NCI-H748 (cell line): ENCODE data around the gene SMPD2.

Source experiments
- DNase-seq: peaks from one replicate; lab custom pipeline; 2025; ENCODE audit not compliant: unreplicated experiment; lab: John Stamatoyannopoulos, UW

The SMPD2 gene

DNA sequence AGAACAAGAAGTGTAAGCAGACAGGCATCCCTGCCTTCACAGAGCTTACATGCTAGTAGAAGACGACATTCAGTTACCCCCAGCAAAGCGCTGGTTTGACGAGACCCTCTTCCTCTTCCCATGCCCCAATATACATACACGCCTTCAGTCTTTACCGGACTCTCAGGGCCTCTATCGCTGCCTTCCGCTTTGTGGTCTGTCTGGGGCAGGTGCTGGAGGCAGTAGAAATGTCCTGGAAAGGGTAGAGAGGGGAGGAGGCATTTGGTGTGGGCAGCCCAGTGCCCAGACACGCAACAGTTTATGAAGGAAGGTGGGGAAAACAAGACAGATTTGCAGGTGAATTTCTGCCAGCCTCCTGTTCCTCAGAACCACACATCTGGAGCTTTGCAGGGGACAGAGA is 6.0 kb downstream of the SMPD2 start:
- DNase-seq, result no peak

DNA sequence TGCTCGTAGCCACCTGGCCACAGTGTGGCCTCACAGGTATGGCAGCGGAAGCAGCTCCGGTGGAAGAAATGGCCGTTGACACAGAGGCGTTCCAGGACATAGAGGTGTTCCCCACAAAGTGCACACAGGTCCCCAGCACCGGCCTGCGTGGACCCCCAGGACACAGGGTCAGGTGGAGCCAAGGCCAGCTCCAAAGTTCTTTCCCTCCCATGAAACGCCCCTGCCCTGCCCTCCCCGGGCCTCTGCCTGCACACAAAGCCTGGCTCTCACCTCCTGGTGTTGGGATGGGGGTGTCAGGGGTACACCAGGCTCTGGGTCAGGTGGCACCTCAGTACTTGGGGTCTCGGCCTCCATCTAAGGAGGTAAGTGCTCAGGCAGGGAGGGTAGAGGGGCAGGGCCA is 6.6 kb downstream of the SMPD2 start:
- no peak for DNase-seq

DNA sequence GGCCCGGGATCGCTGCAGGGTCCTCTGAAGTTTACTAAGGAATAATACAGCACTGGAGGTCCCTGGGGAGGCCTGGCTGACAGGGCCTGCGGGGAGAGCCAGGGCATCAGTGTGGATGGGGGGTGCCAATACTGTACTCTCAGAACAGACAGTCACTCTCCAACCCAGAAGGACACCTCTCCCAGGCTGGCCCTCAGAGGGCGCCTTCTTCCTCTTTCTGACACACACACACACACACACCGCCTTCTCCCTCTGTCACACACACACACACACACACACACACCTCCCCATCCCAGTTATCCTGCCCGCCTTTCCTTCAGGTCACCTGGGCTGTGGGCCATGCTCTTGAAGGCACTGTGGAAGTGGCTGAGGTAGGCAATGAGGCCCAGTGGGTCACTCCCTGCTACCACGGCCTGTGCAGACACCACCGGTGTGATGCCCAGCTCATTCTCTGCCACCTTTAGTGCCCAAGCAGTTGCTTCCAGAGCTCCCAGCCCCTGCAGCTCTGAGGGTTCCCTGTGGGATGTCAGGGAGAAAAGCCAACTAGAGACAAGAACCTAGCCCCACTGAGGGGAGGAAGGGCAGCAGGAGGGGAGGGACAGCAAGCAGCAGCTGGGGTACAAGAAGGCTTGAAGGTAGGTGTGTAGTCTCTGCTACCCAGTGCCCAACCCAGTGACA is 7.5 kb downstream of the SMPD2 start:
- no peak for DNase-seq

DNA sequence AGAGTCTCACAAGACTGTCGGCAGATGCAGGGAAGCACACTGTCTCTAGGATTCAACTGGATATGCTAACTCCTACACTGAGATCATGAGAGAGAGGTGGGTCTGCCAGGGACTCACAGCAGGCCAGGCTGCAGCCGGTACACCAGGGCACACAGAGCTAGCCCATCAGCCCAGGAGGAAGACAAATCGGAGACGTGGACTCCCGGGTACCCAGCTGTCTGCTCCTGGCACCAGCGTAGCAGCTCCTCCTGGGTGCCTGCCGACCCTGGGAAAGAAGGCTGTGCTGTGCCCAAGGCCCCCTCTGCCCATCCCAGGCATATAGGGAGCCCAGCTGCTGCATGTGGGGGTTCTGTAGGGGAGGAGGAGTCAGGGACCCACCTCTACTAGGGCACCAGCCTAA is 8.1 kb downstream of the SMPD2 start:
- no peak for DNase-seq

DNA sequence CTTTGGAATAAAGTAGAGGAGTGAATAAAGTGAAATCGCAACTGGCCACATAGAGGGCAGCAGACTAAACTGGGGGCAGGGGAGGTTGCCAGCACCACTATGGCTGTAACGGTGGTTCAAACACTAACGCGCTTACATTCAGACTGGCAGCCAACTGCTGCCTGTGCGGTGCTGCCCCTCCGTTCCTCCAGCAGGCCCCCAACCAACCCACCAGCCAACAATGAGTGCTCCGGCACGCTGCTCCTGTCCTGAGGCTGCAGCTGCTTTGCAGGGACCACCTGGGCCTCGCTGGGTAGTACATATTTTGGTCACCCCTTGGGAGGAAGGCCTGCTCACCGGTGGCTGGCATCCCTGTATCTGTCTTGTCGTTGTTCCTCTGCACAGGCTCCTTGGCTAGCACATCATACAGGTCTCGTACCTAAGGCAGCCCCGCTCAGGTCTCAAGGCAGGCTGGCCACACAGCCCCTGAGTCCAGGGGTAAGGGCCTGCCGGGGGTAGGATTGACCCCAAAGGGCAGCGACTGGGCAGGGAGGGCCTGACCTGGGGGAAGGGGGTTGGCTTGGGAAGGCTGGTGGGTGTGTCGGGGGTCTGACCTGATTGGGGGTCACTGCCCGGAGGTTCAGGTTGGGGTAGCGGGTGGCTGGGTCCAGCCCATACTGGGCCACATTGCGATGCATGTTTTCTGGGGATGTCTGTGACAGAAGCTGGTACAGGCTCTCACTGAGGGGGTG is 8.7 kb downstream of the SMPD2 start:
- no peak for DNase-seq

DNA sequence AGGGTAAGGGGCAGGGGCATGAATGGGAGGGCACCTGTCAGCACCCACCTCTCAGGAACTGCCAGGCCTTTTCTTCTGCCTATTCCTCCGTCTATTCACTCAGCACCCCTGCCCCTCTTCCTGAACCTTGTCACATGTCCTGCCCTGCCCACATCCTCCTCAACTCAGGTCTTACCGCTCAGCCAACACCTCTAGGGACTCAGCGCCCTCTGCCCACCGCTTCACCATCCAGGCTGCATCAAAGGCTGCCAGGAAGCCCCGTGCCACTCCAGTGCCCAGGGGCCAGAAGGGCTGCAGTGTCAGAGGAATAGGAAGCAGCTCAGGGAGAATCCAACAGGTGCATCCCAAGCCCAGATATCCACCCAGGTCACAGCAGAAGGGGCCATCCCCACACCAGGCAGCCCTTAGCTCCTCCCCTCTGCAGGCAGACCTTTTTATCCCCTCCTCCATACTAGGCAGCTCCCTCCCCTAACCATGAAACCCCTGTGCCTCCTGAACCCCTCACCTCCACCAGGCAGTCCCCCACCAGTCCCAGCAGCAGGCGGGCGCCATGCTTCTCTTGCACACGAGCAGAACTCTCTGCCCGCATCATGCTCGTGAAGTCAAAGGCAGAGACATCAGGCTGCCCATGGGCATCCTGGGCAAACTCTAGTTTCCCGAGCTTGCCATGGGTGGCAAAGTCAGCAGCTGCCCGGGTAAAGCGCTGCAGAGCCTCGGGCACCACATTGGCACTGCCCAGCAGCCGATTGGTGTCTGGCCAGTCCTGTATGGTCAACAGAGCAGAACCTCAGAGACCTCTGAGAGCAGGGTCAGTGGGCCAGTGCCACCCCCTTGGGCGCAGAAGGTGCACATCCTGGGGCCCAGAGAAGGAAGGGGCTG is 9.5 kb downstream of the SMPD2 start:
- DNase-seq, result no peak

DNA sequence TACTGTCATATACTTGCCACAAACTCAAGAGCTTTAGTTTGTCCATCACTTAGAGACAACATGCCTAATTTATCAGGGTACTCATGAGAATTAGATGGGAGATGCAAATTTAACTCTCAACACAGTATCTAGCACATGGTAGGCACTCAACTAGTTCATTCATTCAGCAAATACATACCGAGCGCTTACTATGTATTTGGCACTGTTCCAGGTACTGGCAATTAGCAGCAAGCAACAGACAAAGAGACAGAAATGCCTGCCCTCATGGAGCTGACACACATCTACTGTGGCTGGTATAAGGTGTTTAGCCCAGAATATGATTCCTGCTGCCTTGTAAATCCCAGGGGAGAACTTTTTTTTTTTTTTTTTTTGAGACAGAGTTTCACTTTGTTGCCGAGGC is 10.3 kb downstream of the SMPD2 start:
- no peak for DNase-seq

DNA sequence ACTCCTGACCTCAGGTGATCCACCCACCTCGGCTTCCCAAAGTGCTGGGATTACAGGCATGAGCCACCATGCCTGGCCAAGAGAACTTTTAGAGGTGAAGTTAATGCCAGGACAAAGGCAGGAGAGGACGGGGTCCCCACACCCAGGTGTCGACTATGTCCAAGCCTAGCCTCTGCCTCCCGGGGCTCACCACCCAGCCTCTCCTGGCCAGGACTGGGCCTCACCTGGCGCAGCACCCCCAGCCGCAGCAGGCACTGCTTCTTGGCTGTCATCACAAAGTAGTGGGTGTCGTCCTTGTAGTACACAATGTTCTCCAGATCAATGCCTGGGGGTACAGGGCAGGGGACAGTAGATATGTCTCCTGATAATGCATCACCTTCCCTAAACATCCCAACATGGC is 10.9 kb downstream of the SMPD2 start:
- no peak for DNase-seq

DNA sequence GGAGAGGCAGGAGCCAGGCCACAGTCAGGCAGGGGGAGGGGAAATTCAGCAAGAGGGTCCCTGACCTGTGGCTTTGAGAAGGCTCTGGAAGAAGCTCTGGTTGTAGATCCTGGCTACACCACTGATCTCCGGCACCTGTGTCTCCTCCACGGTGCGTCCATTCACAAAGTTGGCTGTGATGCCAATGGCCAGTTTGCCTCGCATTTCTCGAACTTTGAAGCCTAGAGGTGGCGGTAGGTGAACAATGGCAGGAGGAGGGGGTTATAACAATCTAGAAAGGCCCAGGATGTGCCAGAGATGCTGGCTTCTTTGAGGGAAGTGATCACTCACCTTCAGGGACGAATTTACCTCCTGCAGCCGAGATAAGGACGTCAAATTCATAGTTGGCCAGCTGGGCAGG is 11.7 kb downstream of the SMPD2 start:
- no peak for DNase-seq

DNA sequence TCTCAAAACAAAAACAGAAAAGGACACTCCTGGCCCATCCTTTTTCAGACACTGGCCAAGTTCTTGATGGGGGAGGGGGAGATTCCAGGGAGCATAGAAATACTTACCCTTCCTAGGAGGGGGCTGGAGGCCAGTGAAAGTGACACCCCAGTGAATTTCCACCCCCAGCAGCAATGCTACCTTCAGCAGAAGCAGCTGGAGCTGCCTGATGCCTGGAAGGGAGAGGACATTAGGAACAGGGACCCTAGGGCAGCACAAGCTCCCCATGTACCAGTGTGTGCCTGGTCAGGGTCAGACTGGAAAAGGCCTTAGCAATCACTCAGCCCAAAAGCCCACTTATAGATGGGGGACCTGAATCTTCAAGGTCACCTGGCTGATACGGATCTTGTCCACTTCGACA is 12.6 kb downstream of the SMPD2 start:
- DNase-seq, result no peak

DNA sequence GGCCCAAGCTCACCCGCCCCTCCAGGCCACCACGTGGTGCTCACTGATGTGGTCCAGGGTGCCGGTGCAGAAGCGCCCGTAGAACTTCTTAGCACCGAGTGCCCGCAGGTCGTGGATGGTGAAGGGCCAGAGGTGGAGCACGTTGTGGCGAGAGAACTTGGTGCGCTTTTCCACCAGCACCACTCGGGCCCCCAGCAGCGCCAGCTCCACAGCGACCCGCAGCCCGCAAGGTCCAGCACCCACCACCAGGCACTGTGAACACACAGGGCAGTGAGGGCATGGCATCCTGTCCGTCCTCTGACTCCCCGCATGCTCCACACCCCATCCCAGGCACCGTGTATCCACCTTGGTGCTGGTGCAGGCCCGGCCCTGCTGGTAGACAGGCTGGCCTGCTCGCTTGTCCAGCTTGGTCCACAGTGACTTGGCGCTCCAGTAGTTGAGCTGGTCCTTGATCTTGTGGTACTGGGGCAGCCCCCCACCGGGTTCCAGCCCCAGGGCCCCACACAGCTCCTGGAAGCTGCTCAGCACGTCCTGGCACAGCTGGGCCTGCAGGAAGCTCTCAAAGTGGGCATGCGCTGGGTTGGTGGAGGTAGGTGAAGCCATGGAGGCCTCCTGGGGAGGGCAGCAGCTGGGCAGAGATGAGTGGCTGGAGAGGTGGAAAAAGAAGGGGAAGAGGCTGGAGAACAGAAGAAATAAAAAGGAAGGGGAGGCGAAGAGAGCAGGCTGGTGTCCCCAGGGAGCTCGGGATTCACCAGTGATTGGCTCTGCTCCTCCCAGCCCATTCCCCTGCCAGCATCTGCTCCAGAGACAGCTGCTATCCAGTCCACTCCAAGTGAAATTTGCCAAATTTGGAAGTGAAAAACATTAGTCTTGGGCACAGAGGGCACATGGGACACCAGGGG is 13.3 kb downstream of the SMPD2 start:
- no peak for DNase-seq

DNA sequence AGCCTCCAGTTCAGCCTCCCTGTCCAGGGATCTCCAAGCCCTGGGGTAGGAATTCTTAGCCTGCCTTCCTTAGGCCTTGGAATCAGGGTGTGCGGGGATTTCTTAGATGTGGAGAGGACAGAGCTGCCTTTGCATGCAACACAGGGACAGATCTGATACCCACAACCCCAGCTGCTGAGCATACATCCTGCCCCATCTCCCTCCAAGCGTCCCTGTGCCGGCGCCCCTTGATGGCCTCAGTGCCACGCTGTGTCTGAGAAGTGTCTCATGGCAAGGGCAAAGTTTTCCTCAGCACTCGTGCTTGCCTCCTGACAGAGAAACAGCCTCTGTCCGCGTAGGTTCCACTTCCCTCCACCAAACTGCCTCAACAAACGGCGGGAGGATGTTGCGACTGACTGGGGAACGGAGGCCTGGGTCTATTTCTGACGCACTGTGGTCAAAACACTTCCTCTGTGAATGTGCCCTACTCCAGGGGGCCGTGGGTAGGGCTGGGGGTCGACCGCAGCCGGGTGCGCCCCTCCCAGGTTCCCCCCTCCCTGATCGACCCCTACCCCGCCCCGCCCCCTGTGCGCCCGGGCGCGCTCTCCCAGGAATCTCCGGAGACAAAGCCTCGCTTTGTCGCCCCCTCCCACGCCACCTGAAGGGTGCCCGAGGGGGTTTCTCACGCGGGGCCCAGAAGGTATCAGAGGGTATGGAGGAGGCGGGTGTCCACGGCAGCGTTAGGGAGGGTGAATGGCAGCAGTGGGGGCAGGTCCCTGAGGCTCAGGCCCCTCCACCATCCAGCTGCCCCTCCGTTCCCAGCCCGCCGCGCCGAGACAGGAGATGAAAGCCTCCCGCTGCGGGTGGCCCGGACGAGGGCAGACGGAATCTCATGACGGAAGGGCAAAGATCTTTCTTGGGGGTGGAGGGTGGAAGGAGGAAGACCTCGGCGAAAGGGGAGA is 14.2 kb downstream of the SMPD2 start:
- peak; percentile 64 for DNase-seq

DNA sequence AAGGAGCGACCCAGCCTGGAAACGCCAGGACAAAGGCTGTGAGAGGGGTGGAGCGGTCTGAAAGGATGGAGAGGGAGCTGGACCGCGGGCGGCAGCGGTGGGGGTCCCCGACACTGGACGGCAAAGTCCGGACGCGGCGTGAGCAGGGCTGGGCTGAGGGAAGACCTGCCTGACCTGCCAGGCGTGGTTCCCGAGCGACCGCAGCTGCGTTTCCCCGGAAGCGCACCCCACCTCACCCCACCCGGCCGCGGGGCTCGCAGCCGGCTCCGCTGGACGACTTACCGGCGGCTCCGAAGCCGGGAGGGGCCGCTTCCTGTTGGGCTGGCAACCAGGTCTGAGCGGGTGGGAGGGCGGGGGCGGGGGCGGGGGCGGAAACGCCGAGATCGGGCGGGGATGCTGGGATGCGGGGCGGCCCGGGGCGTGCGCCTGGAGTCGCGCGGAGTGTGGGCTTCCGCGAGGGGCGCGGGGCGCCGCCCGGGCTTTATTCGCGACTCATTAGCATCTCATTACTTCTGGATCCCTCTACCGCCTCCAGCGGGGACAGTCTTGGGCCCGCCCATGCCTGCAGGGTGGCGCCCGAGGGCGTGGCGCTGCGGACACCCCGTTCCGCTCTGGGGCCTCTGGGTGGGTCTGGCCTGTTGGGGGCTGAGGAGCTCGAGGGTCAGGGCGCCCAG is 15.1 kb downstream of the SMPD2 start, which contains the start of gene MICAL1:
MICAL1 (minus strand) TSS at position 336 of the 674 bp plus-strand sequence. CDS start 1,576 bp downstream, outside the sequence.
- peak; percentile 84 for DNase-seq

DNA sequence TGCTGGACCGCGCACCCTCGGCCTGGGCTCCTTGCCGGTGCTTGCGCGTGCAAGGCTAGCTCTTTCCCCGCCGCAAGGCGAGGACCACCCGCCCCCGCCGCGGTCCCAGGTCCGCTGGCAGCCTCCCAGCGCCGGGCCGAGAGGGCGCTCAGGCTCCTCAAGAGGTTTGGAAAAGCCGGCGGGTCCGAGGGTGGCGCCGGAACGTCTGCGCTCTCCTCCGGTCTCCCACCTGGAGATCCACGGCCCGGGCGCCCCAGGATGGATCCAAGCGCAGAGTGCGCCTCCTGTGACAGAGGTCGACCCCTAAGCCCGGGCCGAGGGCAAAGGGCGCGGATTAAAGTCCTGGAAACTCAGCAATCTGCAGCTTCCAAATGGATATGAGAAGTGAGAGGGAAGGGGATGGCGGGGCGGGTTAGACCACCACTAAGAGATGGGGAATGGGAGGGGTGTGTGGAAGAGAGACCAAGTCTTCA is 15.6 kb downstream of the SMPD2 start:
- peak; percentile 73 for DNase-seq

DNA sequence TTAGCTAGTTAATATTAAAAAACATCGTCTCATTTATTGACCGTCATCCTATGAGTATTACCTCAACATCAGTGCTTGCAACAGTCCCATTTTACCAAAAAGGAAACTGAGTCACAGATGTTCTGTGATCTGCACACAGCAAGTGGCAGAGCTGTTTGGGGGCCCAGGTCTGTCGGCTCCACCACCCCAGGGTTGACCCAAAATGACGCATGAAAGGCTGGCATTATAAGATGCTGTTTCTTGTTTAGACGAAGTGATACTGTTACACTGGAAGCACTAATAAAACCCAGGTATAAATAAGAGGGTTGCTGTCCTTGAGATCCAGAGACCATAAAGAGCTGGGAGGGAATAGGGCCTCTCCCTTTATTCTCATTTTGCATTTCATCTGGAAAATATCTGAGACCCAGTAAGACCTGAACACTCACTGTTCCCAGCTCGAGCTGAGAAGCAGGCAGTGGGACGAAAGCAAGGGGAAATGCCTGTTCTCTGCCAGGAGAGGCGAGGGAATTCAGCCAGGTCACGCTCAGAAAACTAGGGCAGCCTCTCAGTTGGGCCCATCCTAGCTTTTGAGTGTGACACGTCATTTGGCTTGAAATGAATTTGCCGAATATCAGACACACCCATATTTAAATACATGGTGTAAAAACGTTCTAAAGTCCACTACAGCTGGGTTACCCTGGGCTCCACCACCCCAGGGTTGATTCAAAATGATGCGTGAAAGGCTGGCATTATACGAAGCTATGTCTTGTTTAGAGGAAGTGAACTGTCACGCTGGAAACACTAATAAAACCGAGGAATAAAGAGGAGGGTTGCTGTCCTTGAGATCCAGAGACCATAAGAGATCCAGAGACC is 16.4 kb downstream of the SMPD2 start:
- DNase-seq, result no peak

DNA sequence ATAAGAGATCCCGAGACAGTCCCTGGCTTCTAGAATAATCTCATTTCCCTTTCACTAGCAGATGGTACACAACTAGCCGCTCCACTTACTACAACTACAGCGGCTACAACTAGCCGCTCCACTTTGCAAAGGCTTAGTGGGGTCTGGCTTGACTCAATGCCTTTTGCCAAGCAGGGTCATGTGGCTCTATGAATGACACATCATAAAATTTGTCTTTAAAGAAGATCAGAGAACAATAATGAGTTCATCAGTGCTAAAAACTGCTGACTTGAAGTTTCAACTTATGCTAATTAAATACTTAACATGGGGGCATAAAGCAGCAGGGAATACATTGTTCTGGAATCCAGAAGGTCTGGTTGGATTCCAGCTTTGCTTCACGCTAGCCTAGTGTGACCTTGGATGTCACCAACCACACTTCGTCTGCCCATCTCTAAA is 17.1 kb downstream of the SMPD2 start:
- DNase-seq, result no peak

DNA sequence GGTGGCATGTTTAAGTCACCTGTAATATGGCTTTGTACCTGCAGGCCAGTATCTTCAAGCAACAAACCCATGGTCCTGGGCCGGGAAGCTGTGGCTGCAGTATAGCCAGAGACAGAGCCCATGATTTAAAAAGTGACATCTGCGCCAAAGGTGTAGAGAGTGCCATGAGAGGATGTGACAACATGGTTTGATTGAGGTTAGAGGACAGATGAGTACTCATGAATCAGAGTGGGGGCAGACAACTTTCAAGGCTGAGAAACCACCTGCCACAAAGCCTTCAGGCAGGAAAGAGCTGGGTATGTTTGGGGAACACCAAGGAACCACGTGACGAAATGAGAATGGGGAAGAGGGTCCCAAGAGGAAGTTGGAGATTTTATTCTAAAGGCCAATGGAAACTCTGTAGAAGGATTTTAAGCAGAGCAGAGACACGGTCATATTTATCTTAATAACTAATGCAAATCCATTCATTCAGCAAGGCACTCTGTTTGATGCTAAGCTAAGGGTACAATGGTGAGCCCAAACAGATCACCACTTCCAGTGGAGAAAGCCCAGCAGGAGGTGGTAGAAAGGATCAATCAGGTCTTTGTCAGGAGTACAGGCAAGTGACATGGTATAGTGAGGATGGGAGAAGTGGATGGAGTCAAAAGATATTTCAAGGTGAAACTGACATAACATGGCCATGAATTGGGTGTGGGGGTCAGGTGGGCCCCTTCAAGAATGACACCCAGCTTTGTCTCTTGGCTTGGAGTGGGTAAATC is 18.4 kb downstream of the SMPD2 start:
- DNase-seq, result no peak
